ENCODE results near the gene WDPCP.

- TF ChIP-seq POLR2AphosphoS5 (IDR thresholded peaks at IDR 0.05): no peak
- TF ChIP-seq CTCF (IDR thresholded peaks at IDR 0.05): no peak
- no peak for TF ChIP-seq POLR2A (IDR thresholded peaks at IDR 0.05)
These were observed 32.3 kb downstream of the WDPCP start for GRCh38 chr2:63555931-63556330.
